HG03442 (cell line): ENCODE results near the gene APOBEC3G.
A peak's percentile ranks its signal among the peaks of the same experiment; 100 is the strongest.
"Not testable (repeated sequence)": the region's sequence is repeated elsewhere in the genome, so short reads cannot be mapped to it uniquely, and the experiment has no call there.

ENCODE experiments used
- ATAC-seq: cut with Tn5 transposase; IDR thresholded peaks from one replicate; pipeline ENCODE4 v1.9.1; 2021; ENCODE audit warnings: mild to moderate bottlenecking, moderate library complexity; ENCODE audit not compliant: unreplicated experiment

Gene APOBEC3G

GRCh38 chr22:39077026-39077840 lies at the start of gene APOBEC3G:
APOBEC3G (plus strand) TSS chr22:39077275; CDS start chr22:39077362, 87 bp downstream.
- ATAC-seq, result peak; percentile 56

- no peak for ATAC-seq
Measured at GRCh38 chr22:39027717-39028116, 49.4 kb upstream of the APOBEC3G start.

- no peak for ATAC-seq
Measured at GRCh38 chr22:39028281-39028680, 48.8 kb upstream of the APOBEC3G start.

- no peak for ATAC-seq
Measured at GRCh38 chr22:39029227-39029626, 47.8 kb upstream of the APOBEC3G start.

GRCh38 chr22:39030705-39031104 lies 46.4 kb upstream of the APOBEC3G start:
- no peak for ATAC-seq

DNA sequence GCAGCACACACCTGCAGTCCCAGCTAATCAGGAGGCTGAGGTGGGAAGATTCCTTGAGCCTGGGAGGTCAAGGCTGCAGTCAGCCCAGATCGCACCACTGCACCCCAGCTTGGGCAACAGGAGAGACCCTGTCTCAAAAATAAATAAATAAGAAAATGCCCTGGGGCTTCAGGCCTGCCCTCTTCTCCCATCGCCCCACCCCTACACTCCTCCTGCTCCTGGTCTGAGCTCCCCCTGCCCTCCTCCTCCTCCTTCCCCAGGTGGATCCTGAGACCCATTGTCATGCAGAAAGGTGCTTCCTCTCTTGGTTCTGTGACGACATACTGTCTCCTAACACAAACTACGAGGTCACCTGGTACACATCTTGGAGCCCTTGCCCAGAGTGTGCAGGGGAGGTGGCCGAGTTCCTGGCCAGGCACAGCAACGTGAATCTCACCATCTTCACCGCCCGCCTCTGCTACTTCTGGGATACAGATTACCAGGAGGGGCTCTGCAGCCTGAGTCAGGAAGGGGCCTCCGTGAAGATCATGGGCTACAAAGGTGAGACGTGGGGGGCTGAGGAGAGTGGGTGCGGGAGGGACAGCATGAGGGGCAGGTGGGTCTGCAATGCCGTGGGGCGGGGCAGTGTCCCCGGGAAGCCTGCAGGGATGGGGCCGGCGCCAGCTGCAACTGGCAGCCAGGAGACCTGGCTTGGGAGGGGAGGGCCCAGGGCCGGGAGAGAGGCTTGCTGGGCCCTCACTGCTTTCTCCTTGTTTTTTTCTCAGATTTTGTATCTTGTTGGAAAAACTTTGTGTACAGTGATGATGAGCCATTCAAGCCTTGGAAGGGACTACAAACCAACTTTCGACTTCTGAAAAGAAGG lies 45.4 kb upstream of the APOBEC3G start:
- ATAC-seq, result not testable (repeated sequence)

- ATAC-seq, result not testable (repeated sequence)
Measured at GRCh38 chr22:39037071-39037470, 40.0 kb upstream of the APOBEC3G start.

GRCh38 chr22:39039306-39040126 lies 37.6 kb upstream of the APOBEC3G start:
- no peak for ATAC-seq

DNA sequence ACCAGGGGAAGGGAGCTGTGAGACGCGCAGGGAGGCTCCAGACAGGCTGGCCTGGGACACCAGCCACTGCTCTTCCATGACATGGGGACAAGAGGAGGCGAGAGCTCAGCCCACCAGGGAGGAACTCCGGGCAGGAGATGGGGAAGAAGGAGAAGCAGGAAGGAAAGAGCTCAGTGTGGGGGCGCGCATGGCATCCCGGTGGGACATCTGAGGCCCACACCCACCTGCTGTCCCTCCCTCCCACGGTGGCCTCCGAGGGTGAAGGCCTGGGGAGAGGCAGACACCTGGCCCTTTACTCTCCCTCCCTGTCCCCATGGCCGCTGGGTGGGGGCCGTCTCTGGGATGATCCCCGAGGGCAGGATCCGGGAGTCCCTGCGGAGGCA lies 36.9 kb upstream of the APOBEC3G start:
- not testable (repeated sequence) for ATAC-seq

DNA sequence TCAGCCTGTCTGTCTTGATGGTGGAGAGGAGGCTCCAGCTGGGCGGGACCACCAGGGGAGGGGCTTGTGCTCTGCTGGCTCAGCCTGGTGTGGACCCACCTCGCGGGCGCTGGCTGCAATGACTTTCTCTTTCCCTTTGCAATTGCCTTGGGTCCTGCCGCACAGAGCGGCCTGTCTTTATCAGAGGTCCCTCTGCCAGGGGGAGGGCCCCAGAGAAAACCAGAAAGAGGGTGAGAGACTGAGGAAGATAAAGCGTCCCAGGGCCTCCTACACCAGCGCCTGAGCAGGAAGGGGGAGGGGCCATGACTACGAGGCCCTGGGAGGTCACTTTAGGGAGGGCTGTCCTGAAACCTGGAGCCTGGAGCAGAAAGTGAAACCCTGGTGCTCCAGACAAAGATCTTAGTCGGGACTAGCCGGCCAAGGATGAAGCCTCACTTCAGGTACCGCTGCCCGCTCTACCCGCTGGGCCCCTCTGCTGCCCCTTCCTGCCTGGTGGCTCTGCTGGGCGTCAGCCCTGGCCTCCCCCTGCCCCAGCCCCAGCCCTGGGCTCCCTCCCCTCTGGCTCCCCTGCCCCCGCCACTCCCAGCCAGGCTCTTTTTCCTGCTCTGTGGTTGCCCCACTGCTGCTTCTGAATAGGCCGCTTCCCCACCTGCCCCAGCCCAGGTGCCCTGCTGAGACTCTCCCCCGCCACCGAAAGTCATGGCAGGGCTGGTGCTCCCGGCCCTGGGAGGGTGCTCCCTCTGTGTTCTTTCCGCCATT lies 36.4 kb upstream of the APOBEC3G start, which contains the start of gene APOBEC3F:
APOBEC3F (plus strand) TSS at position 327 of the 759 bp plus-strand sequence; CDS start at position 424, 97 bp downstream.
- ATAC-seq, result peak; percentile 89

DNA sequence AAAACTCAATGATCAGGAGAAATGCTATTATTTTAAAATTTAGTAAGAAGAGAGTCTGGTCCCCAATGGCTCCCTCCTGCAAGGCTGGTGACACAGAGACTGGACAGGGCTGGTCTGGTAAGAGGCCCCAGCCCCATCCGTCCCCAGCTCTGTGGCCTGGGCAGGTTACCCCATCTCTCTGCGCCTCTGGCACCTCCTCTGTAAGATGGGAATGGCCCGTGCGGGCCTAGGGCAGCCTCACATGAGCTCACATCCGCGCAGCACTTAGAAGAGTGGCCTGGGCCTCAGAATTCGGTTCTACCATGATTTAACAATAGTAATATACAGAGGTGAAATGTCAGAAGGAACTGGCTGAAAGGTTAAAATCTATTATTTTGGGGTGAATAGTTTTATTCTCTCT lies 35.2 kb upstream of the APOBEC3G start:
- ATAC-seq, result no peak

GRCh38 chr22:39043063-39043462 lies 34.0 kb upstream of the APOBEC3G start:
- not testable (repeated sequence) for ATAC-seq

GRCh38 chr22:39045136-39045535 lies 31.9 kb upstream of the APOBEC3G start:
- ATAC-seq, result not testable (repeated sequence)

- not testable (repeated sequence) for ATAC-seq
Measured at GRCh38 chr22:39049486-39049885, 27.6 kb upstream of the APOBEC3G start.

DNA sequence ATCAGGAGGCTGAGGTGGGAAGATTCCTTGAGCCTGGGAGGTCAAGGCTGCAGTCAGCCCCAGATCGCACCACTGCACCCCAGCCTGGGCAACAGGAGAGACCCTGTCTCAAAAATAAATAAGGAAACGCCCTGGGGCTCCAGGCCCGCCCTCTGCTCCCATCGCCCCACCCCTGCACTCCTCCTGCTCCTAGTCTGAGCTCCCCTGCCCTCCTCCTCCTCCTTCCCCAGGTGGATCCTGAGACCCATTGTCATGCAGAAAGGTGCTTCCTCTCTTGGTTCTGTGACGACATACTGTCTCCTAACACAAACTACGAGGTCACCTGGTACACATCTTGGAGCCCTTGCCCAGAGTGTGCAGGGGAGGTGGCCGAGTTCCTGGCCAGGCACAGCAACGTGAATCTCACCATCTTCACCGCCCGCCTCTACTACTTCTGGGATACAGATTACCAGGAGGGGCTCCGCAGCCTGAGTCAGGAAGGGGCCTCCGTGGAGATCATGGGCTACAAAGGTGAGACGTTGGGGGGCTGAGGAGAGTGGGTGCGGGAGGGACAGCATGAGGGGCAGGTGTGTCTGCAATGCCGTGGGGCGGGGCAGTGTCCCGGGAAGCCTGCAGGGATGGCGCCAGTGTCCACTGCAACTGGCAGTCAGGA lies 25.1 kb upstream of the APOBEC3G start:
- not testable (repeated sequence) for ATAC-seq

GRCh38 chr22:39055658-39056057 lies 21.4 kb upstream of the APOBEC3G start:
- ATAC-seq, result no peak

DNA sequence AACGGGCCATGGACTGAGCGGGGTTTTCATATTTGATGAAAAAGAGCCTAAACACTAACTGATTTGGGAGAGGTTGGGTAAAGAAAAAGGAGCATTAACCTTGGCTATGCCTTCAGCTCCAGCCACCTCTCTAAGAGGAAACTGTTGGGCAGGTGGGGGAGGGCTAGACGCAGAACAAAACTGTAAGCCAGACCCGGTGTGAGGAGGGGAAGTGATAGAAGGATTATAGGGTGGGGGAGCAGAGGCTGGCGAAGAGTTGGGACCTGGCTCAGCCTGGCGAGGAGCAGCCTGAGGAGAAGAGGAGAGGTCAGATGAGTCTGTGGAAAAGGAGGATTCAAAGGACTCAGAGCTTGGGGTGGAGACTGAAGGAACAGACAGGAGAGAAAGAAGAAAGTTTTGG lies 15.8 kb upstream of the APOBEC3G start:
- ATAC-seq, result not testable (repeated sequence)

GRCh38 chr22:39061951-39062350 lies 15.1 kb upstream of the APOBEC3G start:
- not testable (repeated sequence) for ATAC-seq

DNA sequence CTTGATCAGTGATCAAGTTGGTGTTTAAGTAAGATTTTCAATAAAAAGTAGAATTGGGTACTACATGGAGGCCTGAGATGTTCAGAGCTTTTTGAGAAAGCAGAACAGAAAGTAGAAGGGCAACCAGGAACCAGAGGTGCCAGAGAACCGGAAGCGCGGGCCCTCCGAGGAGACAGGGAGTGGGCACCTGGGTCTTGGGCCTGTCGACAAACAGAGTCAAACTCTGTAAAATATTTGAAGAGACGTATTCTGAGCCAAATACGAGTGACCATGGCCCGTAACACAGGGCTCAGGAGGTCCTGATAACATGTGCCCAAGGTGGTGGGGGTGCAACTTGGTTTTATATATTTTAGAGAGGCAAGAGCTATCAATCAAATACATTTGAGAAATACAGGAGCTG lies 13.2 kb upstream of the APOBEC3G start:
- not testable (repeated sequence) for ATAC-seq
